Body of pancreas (tissue), 4 donors: ENCODE results near the gene NEU3. TPM values are rescaled to one million over a fixed set of nuclear protein-coding genes. Genes with fewer than 3 reads are reported as not detected.

Experiments
- ATAC-seq: fragments of 150-250 bp; one replicate; pipeline ENCODE4 v1.9.1; 2016
- DNase-seq, 4 donors: peaks; one replicate each; pipeline ENCODE4 v3.0.0-alpha.2; 2019
- H3K27ac ChIP-seq, 4 donors: fragments of 200-600 bp; sonication (generic); 1 replicate in 3 of 4; 2 replicates in 1 of 4; pipeline versions ENCODE4 v1.5.1 to v1.6.1; 2016 to 2019; ENCODE audit warnings: mild to moderate bottlenecking in 1 of 4, mixed read lengths in 1 of 4, moderate library complexity in 1 of 4
- H3K27me3 ChIP-seq, 2 donors: fragments of 200-600 bp; sonication (generic); one replicate each; pipeline ENCODE4 v1.6.0; 2016; ENCODE audit warnings: mild to moderate bottlenecking in 1 of 2
- H3K36me3 ChIP-seq, 2 donors: fragments of 200-600 bp; sonication (generic); replicated peaks in 1 of 2; 2 replicates each; pipeline ENCODE4 v1.5.1; 2016; ENCODE audit warnings: low read depth in 2 of 2; ENCODE audit not compliant: insufficient read depth in 1 of 2
- H3K4me1 ChIP-seq: fragments of 200-600 bp; sonication (generic); one replicate; pipeline ENCODE4 v1.6.0; 2016
- H3K4me3 ChIP-seq, 2 donors: fragments of 200-600 bp; sonication (generic); 1 replicate in 1 of 2; 2 replicates in 1 of 2; pipeline ENCODE4 v1.5.1; 2016 to 2019
- H3K9me3 ChIP-seq, 3 donors: fragments of 200-600 bp; sonication (generic); 1 replicate in 2 of 3; 2 replicates in 1 of 3; pipeline ENCODE4 v1.5.1; 2016
- CTCF ChIP-seq, 7 experiments: fragments of 450-650 bp in 4 of 7; fragments of 200-600 bp in 3 of 7; sonication (generic) in 3 of 7; IDR thresholded peaks; one replicate each; pipeline ENCODE4 v1.5.1; 2016 to 2019; ENCODE audit warnings: antibody characterized with exemption in 7 of 7
- POLR2A ChIP-seq, 3 donors: fragments of 450-650 bp; IDR thresholded peaks; one replicate each; pipeline ENCODE4 v1.6.1; 2016; ENCODE audit warnings: antibody characterized with exemption in 3 of 3, mild to moderate bottlenecking in 2 of 3
- WGBS, 2 donors: methylation state at CpG; one replicate each; pipeline ENCODE4 v1.1.5; 2017; 5-methylcytosine and 5-hydroxymethylcytosine counted together
- intact Hi-C: fragments of 100-400 bp; cut with DNase I; formaldehyde crosslinking; loops from one replicate; pipeline ENCODE4 v1.15.1; 2023
- total RNA-seq, 2 donors: library from RNA; depleted of rRNA; stranded (reverse); fragments of >200 nt; gene quantifications; one replicate each; pipeline ENCODE4 v1.1.0, GENCODE V29; 2016

Gene NEU3
- total RNA-seq, 2 donors from 2014 or later = 1.6 to 8.6 TPM

- Histone ChIP-seq H3K4me1 (peaks cover 61% of the 10 kb centered on the region), H3K36me3 (no peaks in the 10 kb centered on the region), H3K27ac (no peak overlapping the region), H3K9me3 (no peaks in the 10 kb centered on the region), H3K4me3 (no peak overlapping the region), H3K27me3 (no peaks in the 10 kb centered on the region)
- intact Hi-C loops = no loop called here
- ATAC-seq (no peak), DNase-seq (no peak)
- 52 to 69% methylated on average over 2 of the region's 2 CpGs for WGBS, 2 donors
- TF ChIP-seq POLR2A (IDR thresholded peaks at IDR 0.05) (no peak), CTCF (IDR thresholded peaks at IDR 0.05) (no peak)
Measured at GRCh38 chr11:74952752-74953151, 36.0 kb upstream of the NEU3 start.

- peaks cover 59% of the 10 kb centered on the region for H3K4me1 ChIP-seq
- DNase-seq = no peak
- WGBS, 2 donors = 92 to 99% methylated on average over 5 of the region's 5 CpGs
Measured at GRCh38 chr11:74953451-74953850, 35.3 kb upstream of the NEU3 start.

GRCh38 chr11:74954199-74954598, 34.5 kb upstream of the NEU3 start:
- Histone ChIP-seq H3K27me3 (no peaks in the 10 kb centered on the region), H3K4me3 (no peak overlapping the region), H3K36me3 (no peaks in the 10 kb centered on the region), H3K27ac (no peak overlapping the region), H3K9me3 (no peaks in the 10 kb centered on the region), H3K4me1 (peaks cover 62% of the 10 kb centered on the region)
- WGBS, 2 donors = 61 to 76% methylated on average over 1 of the region's 1 CpG
- intact Hi-C loops = no loop called here
- DNase-seq (no peak), ATAC-seq (no peak)
- TF ChIP-seq POLR2A (IDR thresholded peaks at IDR 0.05) = no peak
- TF ChIP-seq CTCF (IDR thresholded peaks at IDR 0.05) = no peak

More at GRCh38 chr11:74953451-74953850, 35.3 kb upstream of the NEU3 start:
- Histone ChIP-seq H3K27me3 (no peaks in the 10 kb centered on the region), H3K36me3 (no peaks in the 10 kb centered on the region), H3K4me3 (no peak overlapping the region), H3K9me3 (no peaks in the 10 kb centered on the region), H3K27ac (no peak overlapping the region)
- intact Hi-C loops = no loop called here
- TF ChIP-seq POLR2A (IDR thresholded peaks at IDR 0.05) (no peak), CTCF (IDR thresholded peaks at IDR 0.05) (no peak)
- no peak for ATAC-seq

GRCh38 chr11:74956397-74957015, 32.2 kb upstream of the NEU3 start:
- no peak for TF ChIP-seq POLR2A (IDR thresholded peaks at IDR 0.05)
- no peak for TF ChIP-seq CTCF (IDR thresholded peaks at IDR 0.05)
- DNase-seq (no peak), ATAC-seq (no peak)
- H3K4me3 ChIP-seq = no peak overlapping the region
- intact Hi-C loops = no loop called here
- no peak overlapping the region for H3K27ac ChIP-seq
- H3K9me3 ChIP-seq = no peaks in the 10 kb centered on the region
- 32 to 56% methylated on average over 4 of the region's 4 CpGs for WGBS, 2 donors
- no peaks in the 10 kb centered on the region for H3K27me3 ChIP-seq
- H3K4me1 ChIP-seq = peaks cover 62% of the 10 kb centered on the region
- no peaks in the 10 kb centered on the region for H3K36me3 ChIP-seq
